Measurements from ENCODE around the gene RPL36AL.

GRCh38 chr14:49653508-49653907 is 33.1 kb upstream of the RPL36AL start:
- TF ChIP-seq EZH2 (IDR thresholded peaks at IDR 0.05; ENCODE audit: low read length, unreplicated experiment): no peak
- no peak for TF ChIP-seq CTCF (conservative IDR thresholded peaks at IDR 0.05; ENCODE audit: low read depth, low read length)

All from PC-3 (cell line).